Bronchial epithelial cell (primary cell): ENCODE data around the gene NCF2. TPM values are rescaled to one million over a fixed set of nuclear protein-coding genes. Genes with fewer than 3 reads are reported as not detected.

ENCODE experiments used
- DNase-seq: peaks from one replicate; pipeline ENCODE4 v3.0.0-alpha.2; 2010; ENCODE audit warnings: low read depth
- FAIRE-seq: peaks from 2 replicates; lab custom pipeline; 2011; peaks lifted over from hg19 to GRCh38; lab: Jason Lieb, UNC
- H3K27me3 ChIP-seq: 2 replicates; pipeline ENCODE4 v1.5.1; 2011; ENCODE audit warnings: low read length; ENCODE audit not compliant: control insufficient read depth, insufficient read depth
- H3K36me3 ChIP-seq: 2 replicates; pipeline ENCODE4 v1.5.1; 2011; ENCODE audit warnings: low read length; ENCODE audit not compliant: control insufficient read depth, insufficient read depth
- H3K4me3 ChIP-seq: 2 replicates; pipeline ENCODE4 v1.5.1; 2011; ENCODE audit warnings: mild to moderate bottlenecking, low read depth, low read length, control low read depth
- CTCF ChIP-seq: IDR thresholded peaks from 2 replicates; pipeline ENCODE4 v1.5.1; 2011; ENCODE audit warnings: mild to moderate bottlenecking, moderate library complexity, low read length, control low read depth, inconsistent platforms; ENCODE audit not compliant: insufficient read depth, severe bottlenecking
- total RNA-seq: library from RNA; depleted of rRNA; stranded (reverse); fragments of >200 nt; gene quantifications from 2 replicates; pipeline ENCODE4 v1.2.1, GENCODE V29; 2014

Gene NCF2
- total RNA-seq, 1 donor from 2014 or later: 96.4 TPM

- Histone ChIP-seq H3K36me3 (no peaks in the 10 kb centered on the region), H3K27me3 (no peaks in the 10 kb centered on the region), H3K4me3 (no peak overlapping the region)
- DNase-seq (peak; percentile 80), FAIRE-seq (no peak)
- peak; percentile 49 for TF ChIP-seq CTCF
These were observed 19.1 kb upstream of the NCF2 start for GRCh38 chr1:183609313-183609712.

- no peak overlapping the region for H3K4me3 ChIP-seq
- DNase-seq (no peak), FAIRE-seq (no peak)
- TF ChIP-seq CTCF: no peak
- no peaks in the 10 kb centered on the region for H3K27me3 ChIP-seq
- H3K36me3 ChIP-seq: no peaks in the 10 kb centered on the region
These were observed 17.2 kb upstream of the NCF2 start for GRCh38 chr1:183607322-183607980.

GRCh38 chr1:183605904-183606303 lies 15.6 kb upstream of the NCF2 start:
- FAIRE-seq: no peak
- no peaks in the 10 kb centered on the region for H3K36me3 ChIP-seq
- no peak for DNase-seq
- H3K27me3 ChIP-seq: no peaks in the 10 kb centered on the region
- TF ChIP-seq CTCF: no peak
- no peak overlapping the region for H3K4me3 ChIP-seq

- TF ChIP-seq CTCF: no peak
- FAIRE-seq (no peak), DNase-seq (no peak)
- H3K4me3 ChIP-seq: no peak overlapping the region
- no peaks in the 10 kb centered on the region for H3K36me3 ChIP-seq
- no peaks in the 10 kb centered on the region for H3K27me3 ChIP-seq
These were observed 14.6 kb upstream of the NCF2 start for GRCh38 chr1:183604815-183605214.

- no peak for DNase-seq
- FAIRE-seq: no peak
- no peak overlapping the region for H3K4me3 ChIP-seq
- no peak for TF ChIP-seq CTCF
- H3K36me3 ChIP-seq: no peaks in the 10 kb centered on the region
- no peaks in the 10 kb centered on the region for H3K27me3 ChIP-seq
These were observed 14.0 kb upstream of the NCF2 start for GRCh38 chr1:183604038-183604808.
